Glutamatergic neuron (in vitro differentiated cells): ENCODE data around the gene ARFRP1. TPM values are rescaled to one million over a fixed set of nuclear protein-coding genes. Genes with fewer than 3 reads are reported as not detected.
A peak's percentile ranks its signal among the peaks of the same experiment; 100 is the strongest.

ENCODE experiments used
- DNase-seq: peaks from one replicate; pipeline ENCODE4 v3.0.0; 2022
- H3K27ac Mint-ChIP-seq: one replicate; pipeline ENCODE4 v1.8.0; 2020; ENCODE audit warnings: mild to moderate bottlenecking, mixed read lengths, inconsistent platforms; ENCODE audit not compliant: unreplicated experiment
- H3K27me3 Mint-ChIP-seq: one replicate; pipeline ENCODE4 v1.8.0; 2020; ENCODE audit warnings: mild to moderate bottlenecking, moderate library complexity, mixed read lengths, inconsistent platforms; ENCODE audit not compliant: unreplicated experiment
- H3K36me3 Mint-ChIP-seq: one replicate; pipeline ENCODE4 v1.8.0; 2020; ENCODE audit warnings: mild to moderate bottlenecking, mixed read lengths, inconsistent platforms; ENCODE audit not compliant: unreplicated experiment
- H3K4me1 Mint-ChIP-seq: one replicate; pipeline ENCODE4 v1.8.0; 2020; ENCODE audit warnings: mild to moderate bottlenecking, low read depth, mixed read lengths, inconsistent platforms; ENCODE audit not compliant: unreplicated experiment
- H3K4me3 Mint-ChIP-seq: one replicate; pipeline ENCODE4 v1.8.0; 2020; ENCODE audit warnings: mild to moderate bottlenecking, mixed read lengths, inconsistent platforms; ENCODE audit not compliant: unreplicated experiment
- H3K9me3 Mint-ChIP-seq: one replicate; pipeline ENCODE4 v1.8.0; 2020; ENCODE audit warnings: mild to moderate bottlenecking, moderate library complexity, mixed read lengths, inconsistent platforms; ENCODE audit not compliant: unreplicated experiment
- CTCF ChIP-seq: fragments of 200-600 bp; sonication (generic); IDR thresholded peaks from one replicate; pipeline ENCODE4 v1.5.0; 2021; ENCODE audit not compliant: partially characterized antibody, unreplicated experiment
- total RNA-seq: library from RNA; stranded (reverse); fragmentation: NEBNext Ultra II Directional; extraction: Animal tissue kit (Norgen Biotek cat#: 25700); gene quantifications from one replicate; pipeline ENCODE4 v1.2.1, GENCODE V29; 2021; ENCODE audit not compliant: unreplicated experiment

The ARFRP1 gene
- total RNA-seq, 1 donor from 2014 or later, result 51.9 TPM

GRCh38 chr20:63714858-63715257, 7.1 kb upstream of the ARFRP1 start:
- Mint-ChIP-seq H3K9me3 (peaks cover 3% of the 10 kb centered on the region), H3K4me3 (no peak overlapping the region), H3K36me3 (peaks cover 32% of the 10 kb centered on the region), H3K27ac (no peak overlapping the region), H3K27me3 (peaks cover 2% of the 10 kb centered on the region), H3K4me1 (peaks cover 5% of the 10 kb centered on the region)
- TF ChIP-seq CTCF, result no peak
- no peak for DNase-seq

GRCh38 chr20:63712191-63712590, 4.4 kb upstream of the ARFRP1 start:
- Mint-ChIP-seq H3K9me3 (peaks cover 3% of the 10 kb centered on the region), H3K4me1 (peaks cover 11% of the 10 kb centered on the region), H3K36me3 (peaks cover 24% of the 10 kb centered on the region), H3K4me3 (no peak overlapping the region), H3K27ac (no peak overlapping the region), H3K27me3 (peaks cover 1% of the 10 kb centered on the region)
- DNase-seq, result no peak
- TF ChIP-seq CTCF, result no peak

- no peak overlapping the region for H3K4me3 Mint-ChIP-seq
- H3K4me1 Mint-ChIP-seq, result peaks cover 16% of the 10 kb centered on the region
- DNase-seq, result no peak
- peaks cover 5% of the 10 kb centered on the region for H3K9me3 Mint-ChIP-seq
- no peak for TF ChIP-seq CTCF
- H3K27me3 Mint-ChIP-seq, result peaks cover 6% of the 10 kb centered on the region
- peaks cover 22% of the 10 kb centered on the region for H3K36me3 Mint-ChIP-seq
- no peak overlapping the region for H3K27ac Mint-ChIP-seq
Measured at GRCh38 chr20:63711085-63711645, 3.4 kb upstream of the ARFRP1 start.

GRCh38 chr20:63709149-63709527, 1.4 kb upstream of the ARFRP1 start:
- Mint-ChIP-seq H3K27ac (no peak overlapping the region), H3K9me3 (peaks cover 6% of the 10 kb centered on the region), H3K36me3 (peaks cover 16% of the 10 kb centered on the region), H3K4me1 (peaks cover 16% of the 10 kb centered on the region), H3K4me3 (peak overlapping the region; percentile 96), H3K27me3 (peaks cover 9% of the 10 kb centered on the region)
- DNase-seq, result no peak
- TF ChIP-seq CTCF, result no peak

- Mint-ChIP-seq H3K4me1 (peaks cover 16% of the 10 kb centered on the region), H3K27me3 (peaks cover 9% of the 10 kb centered on the region), H3K4me3 (peak overlapping the region; percentile 96), H3K36me3 (peaks cover 16% of the 10 kb centered on the region), H3K9me3 (peaks cover 6% of the 10 kb centered on the region), H3K27ac (peak overlapping the region; percentile 73)
- no peak for TF ChIP-seq CTCF
- DNase-seq, result peak; percentile 55
Measured at GRCh38 chr20:63708301-63709148, 749 bp upstream of the ARFRP1 start.
